HepG2 (cell line): Measurements from ENCODE around the gene CARD16. TPM values are rescaled to one million over a fixed set of nuclear protein-coding genes. Genes with fewer than 3 reads are reported as not detected.
A peak's percentile ranks its signal among the peaks of the same experiment; 100 is the strongest.

Experiments
- ATF3 ChIP-seq: sonication (generic); formaldehyde crosslinking; IDR thresholded peaks from 2 replicates; pipeline ENCODE4 v1.4.0; 2020; ENCODE audit warnings: missing genetic modification reagents
- CHD2 ChIP-seq: IDR thresholded peaks from 2 replicates; pipeline ENCODE4 v1.6.1; 2011; ENCODE audit warnings: low read depth, low read length, improper control_type of control experiment
- HNF4G ChIP-seq, 2 experiments: sonication (generic) in 1 of 2; formaldehyde crosslinking in 1 of 2; IDR thresholded peaks; 2 replicates each; pipeline versions ENCODE4 v1.4.0 to v1.6.1; 2011 to 2020; ENCODE audit warnings: borderline replicate concordance in 2 of 2, low read depth in 2 of 2, mild to moderate bottlenecking in 2 of 2, low read length in 1 of 2, missing genetic modification reagents in 1 of 2, moderate library complexity in 1 of 2
- HOXD1 ChIP-seq: sonication (generic); formaldehyde crosslinking; IDR thresholded peaks from 2 replicates; pipeline ENCODE4 v1.5.0; 2020; ENCODE audit warnings: missing genetic modification reagents
- IKZF1 ChIP-seq: fragments of 450-650 bp; IDR thresholded peaks from 2 replicates; pipeline ENCODE4 v1.7.1; 2016
- JUNB ChIP-seq: sonication (generic); formaldehyde crosslinking; IDR thresholded peaks from 2 replicates; pipeline ENCODE4 v1.8.0; 2022; ENCODE audit warnings: missing genetic modification reagents, mild to moderate bottlenecking, borderline replicate concordance
- MAFK ChIP-seq, 2 experiments: IDR thresholded peaks in 1 of 2; conservative IDR thresholded peaks in 1 of 2; 2 replicates each; pipeline ENCODE4 v1.6.1; 2011; ENCODE audit warnings: improper control_type of control experiment in 2 of 2, low read length in 2 of 2
- NFIC ChIP-seq: IDR thresholded peaks from 2 replicates; pipeline ENCODE4 v1.6.1; 2012; ENCODE audit warnings: mild to moderate bottlenecking, low read length, inconsistent platforms
- NFRKB ChIP-seq: fragments of 450-650 bp; IDR thresholded peaks from 2 replicates; pipeline ENCODE4 v1.6.1; 2017
- POLR2AphosphoS2 ChIP-seq: IDR thresholded peaks from 2 replicates; pipeline ENCODE4 v1.6.1; 2011; ENCODE audit warnings: low read depth, low read length, improper control_type of control experiment
- RERE ChIP-seq: IDR thresholded peaks from 2 replicates; pipeline ENCODE4 v1.6.1; 2016; ENCODE audit warnings: low read depth, missing genetic modification reagents, missing compliant biosample characterization
- SIX4 ChIP-seq: sonication (generic); formaldehyde crosslinking; IDR thresholded peaks from 2 replicates; pipeline ENCODE4 v1.4.0; 2020; ENCODE audit warnings: missing genetic modification reagents
- SYNCRIP ChIP-seq: fragments of 200-400 bp; formaldehyde crosslinking; IDR thresholded peaks from 2 replicates; pipeline ENCODE4 v1.6.1; 2018; ENCODE audit warnings: mild to moderate bottlenecking, low read depth, low read length; ENCODE audit not compliant: insufficient read depth
- THAP11 ChIP-seq: IDR thresholded peaks from 2 replicates; pipeline ENCODE4 v1.6.1; 2016; ENCODE audit warnings: missing biosample characterization, missing genetic modification reagents
- ZKSCAN8 ChIP-seq: IDR thresholded peaks from 2 replicates; pipeline ENCODE4 v1.6.1; 2016; ENCODE audit warnings: borderline replicate concordance, missing genetic modification reagents, missing compliant biosample characterization
- ZNF34 ChIP-seq: sonication (generic); formaldehyde crosslinking; IDR thresholded peaks from 2 replicates; pipeline ENCODE4 v1.4.0; 2020; ENCODE audit warnings: mild to moderate bottlenecking, missing genetic modification reagents, borderline replicate concordance
- ZNF562 ChIP-seq: sonication (generic); formaldehyde crosslinking; IDR thresholded peaks from 2 replicates; pipeline ENCODE4 v1.8.0; 2022; ENCODE audit warnings: missing genetic modification reagents, borderline replicate concordance
- ZNF7 ChIP-seq: IDR thresholded peaks from 2 replicates; pipeline ENCODE4 v1.6.1; 2016; ENCODE audit warnings: missing biosample characterization, missing genetic modification reagents
- ZSCAN20 ChIP-seq: sonication (generic); formaldehyde crosslinking; IDR thresholded peaks from 2 replicates; pipeline ENCODE4 v1.4.0; 2020; ENCODE audit warnings: missing genetic modification reagents, mild to moderate bottlenecking, borderline replicate concordance
- polyA plus RNA-seq, 8 experiments: library from polyadenylated mRNA; depleted of rRNA in 3 of 8; stranded (reverse) in 7 of 8; unstranded in 1 of 8; fragments of >200 nt; fragmentation: Illumina TruSeq in 4 of 8; extraction: Trizol in 4 of 8; gene quantifications; 2 replicates each; pipeline versions ENCODE4 v1.2.1 to v1.2.3, GENCODE V29; 2011 to 2016; ENCODE audit warnings: low read depth in 4 of 8, missing spikeins in 1 of 8, mixed read lengths in 1 of 8; ENCODE audit not compliant: insufficient read depth in 1 of 8
- total RNA-seq, 5 experiments: library from RNA; depleted of rRNA; stranded (reverse); fragments of >200 nt; fragmentation: Illumina TruSeq; extraction: Trizol; gene quantifications; 2 replicates each; pipeline ENCODE4 v1.2.3, GENCODE V29; 2016; ENCODE audit warnings: low read depth in 1 of 5
- TF ChIP-seq, protein P1 (sequence below), 2 experiments: IDR thresholded peaks; 2 replicates each; pipeline ENCODE4 v1.6.1; 2011 to 2012; ENCODE audit warnings: low read length in 2 of 2, borderline replicate concordance in 1 of 2, low read depth in 1 of 2, mild to moderate bottlenecking in 1 of 2, moderate library complexity in 1 of 2

Gene CARD16
- total and polyA plus RNA-seq, 2 of the 13 experiments (the other 11 are each of a cell fraction or from before 2014, with no cell fraction given), result 0.34 TPM; not detected in 1

GRCh38 chr11:105051559-105051958 lies 6.4 kb upstream of the CARD16 start (continued):
- no peak for TF ChIP-seq RERE
- no peak for TF ChIP-seq ZSCAN20 (CRISPR knock-in tag)
- no peak for TF ChIP-seq MAFK (conservative IDR thresholded peaks at IDR 0.05 in 1 of 2, IDR thresholded peaks at IDR 0.05 in 1 of 2; ENCODE audit: low read length in 2 of 2)
- no peak; the same call in 1 of the 2 replicates for TF ChIP-seq SIX4 (CRISPR knock-in tag)
- TF ChIP-seq ATF3 (CRISPR knock-in tag), result no peak
- TF ChIP-seq THAP11, result no peak; the same call in 1 of the 2 replicates
- TF ChIP-seq SYNCRIP, result no peak
- no peak for TF ChIP-seq POLR2AphosphoS2
- peak; percentile 85 for TF ChIP-seq NFIC
- TF ChIP-seq, protein P1, sequence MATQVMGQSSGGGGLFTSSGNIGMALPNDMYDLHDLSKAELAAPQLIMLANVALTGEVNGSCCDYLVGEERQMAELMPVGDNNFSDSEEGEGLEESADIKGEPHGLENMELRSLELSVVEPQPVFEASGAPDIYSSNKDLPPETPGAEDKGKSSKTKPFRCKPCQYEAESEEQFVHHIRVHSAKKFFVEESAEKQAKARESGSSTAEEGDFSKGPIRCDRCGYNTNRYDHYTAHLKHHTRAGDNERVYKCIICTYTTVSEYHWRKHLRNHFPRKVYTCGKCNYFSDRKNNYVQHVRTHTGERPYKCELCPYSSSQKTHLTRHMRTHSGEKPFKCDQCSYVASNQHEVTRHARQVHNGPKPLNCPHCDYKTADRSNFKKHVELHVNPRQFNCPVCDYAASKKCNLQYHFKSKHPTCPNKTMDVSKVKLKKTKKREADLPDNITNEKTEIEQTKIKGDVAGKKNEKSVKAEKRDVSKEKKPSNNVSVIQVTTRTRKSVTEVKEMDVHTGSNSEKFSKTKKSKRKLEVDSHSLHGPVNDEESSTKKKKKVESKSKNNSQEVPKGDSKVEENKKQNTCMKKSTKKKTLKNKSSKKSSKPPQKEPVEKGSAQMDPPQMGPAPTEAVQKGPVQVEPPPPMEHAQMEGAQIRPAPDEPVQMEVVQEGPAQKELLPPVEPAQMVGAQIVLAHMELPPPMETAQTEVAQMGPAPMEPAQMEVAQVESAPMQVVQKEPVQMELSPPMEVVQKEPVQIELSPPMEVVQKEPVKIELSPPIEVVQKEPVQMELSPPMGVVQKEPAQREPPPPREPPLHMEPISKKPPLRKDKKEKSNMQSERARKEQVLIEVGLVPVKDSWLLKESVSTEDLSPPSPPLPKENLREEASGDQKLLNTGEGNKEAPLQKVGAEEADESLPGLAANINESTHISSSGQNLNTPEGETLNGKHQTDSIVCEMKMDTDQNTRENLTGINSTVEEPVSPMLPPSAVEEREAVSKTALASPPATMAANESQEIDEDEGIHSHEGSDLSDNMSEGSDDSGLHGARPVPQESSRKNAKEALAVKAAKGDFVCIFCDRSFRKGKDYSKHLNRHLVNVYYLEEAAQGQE (IDR thresholded peaks at IDR 0.05; ENCODE audit: borderline replicate concordance in 1 of 2, low read depth in 1 of 2, low read length in 2 of 2), result no peak
- no peak for TF ChIP-seq ZNF7 (CRISPR knock-in tag)
- TF ChIP-seq ZNF562 (CRISPR knock-in tag), result no peak
- no peak for TF ChIP-seq ZNF34 (CRISPR knock-in tag)
- TF ChIP-seq CHD2, result no peak
- no peak for TF ChIP-seq HOXD1
- no peak for TF ChIP-seq IKZF1
- no peak for TF ChIP-seq HNF4G (IDR thresholded peaks at IDR 0.05; ENCODE audit: borderline replicate concordance, low read depth, low read length)
- no peak for TF ChIP-seq HNF4G (CRISPR knock-in tag; IDR thresholded peaks at IDR 0.05; ENCODE audit: borderline replicate concordance, low read depth)
- TF ChIP-seq ZKSCAN8, result no peak
- no peak for TF ChIP-seq NFRKB
- TF ChIP-seq JUNB (CRISPR knock-in tag), result no peak
